Progenitor cell of endocrine pancreas (in vitro differentiated cells): ENCODE results near the gene C1orf226. TPM values are rescaled to one million over a fixed set of nuclear protein-coding genes. Genes with fewer than 3 reads are reported as not detected.
A peak's percentile ranks its signal among the peaks of the same experiment; 100 is the strongest.

Source experiments
- DNase-seq: peaks from one replicate; pipeline ENCODE4 v3.0.0; 2021; ENCODE audit warnings: low spot score; ENCODE audit not compliant: unreplicated experiment
- H3K27ac Mint-ChIP-seq: 2 replicates; pipeline ENCODE4 v1.8.0; 2021; ENCODE audit warnings: mild to moderate bottlenecking, moderate library complexity, mixed read lengths
- H3K27me3 Mint-ChIP-seq: 2 replicates; pipeline ENCODE4 v1.8.0; 2021; ENCODE audit warnings: mixed read lengths
- H3K36me3 Mint-ChIP-seq: 2 replicates; pipeline ENCODE4 v1.8.0; 2022; ENCODE audit warnings: mixed read lengths; ENCODE audit not compliant: insufficient read depth
- H3K4me1 Mint-ChIP-seq: 2 replicates; pipeline ENCODE4 v1.8.0; 2021; ENCODE audit warnings: low read depth, mixed read lengths
- H3K4me3 Mint-ChIP-seq: 2 replicates; pipeline ENCODE4 v1.8.0; 2021; ENCODE audit warnings: low read depth, mild to moderate bottlenecking, moderate library complexity, mixed read lengths
- H3K9me3 Mint-ChIP-seq: 2 replicates; pipeline ENCODE4 v1.8.0; 2021; ENCODE audit warnings: low read depth, mixed read lengths
- CTCF ChIP-seq: fragments of 200-600 bp; sonication (generic); IDR thresholded peaks from one replicate; pipeline ENCODE4 v1.5.0; 2021; ENCODE audit warnings: antibody characterized with exemption, mild to moderate bottlenecking; ENCODE audit not compliant: unreplicated experiment
- total RNA-seq: library from RNA; stranded (reverse); gene quantifications from 2 replicates; pipeline ENCODE4 v1.2.1, GENCODE V29; 2021

The C1orf226 gene
- total RNA-seq, 1 donor from 2014 or later, result 6.5 TPM

- DNase-seq, result no peak
- H3K27me3 Mint-ChIP-seq, result peaks cover 10% of the 10 kb centered on the region
- TF ChIP-seq CTCF, result no peak
- H3K36me3 Mint-ChIP-seq, result peaks cover 5% of the 10 kb centered on the region
- no peak overlapping the region for H3K4me3 Mint-ChIP-seq
- H3K4me1 Mint-ChIP-seq, result peaks cover 17% of the 10 kb centered on the region
- H3K9me3 Mint-ChIP-seq, result no peaks in the 10 kb centered on the region
- no peak overlapping the region for H3K27ac Mint-ChIP-seq
Measured at GRCh38 chr1:162353702-162354101, 27.8 kb upstream of the C1orf226 start.

- DNase-seq, result no peak
Measured at GRCh38 chr1:162357681-162358266, 23.8 kb upstream of the C1orf226 start.

GRCh38 chr1:162358928-162359327 is 22.6 kb upstream of the C1orf226 start:
- peaks cover 5% of the 10 kb centered on the region for H3K36me3 Mint-ChIP-seq
- no peaks in the 10 kb centered on the region for H3K9me3 Mint-ChIP-seq
- H3K4me3 Mint-ChIP-seq, result no peak overlapping the region
- H3K27ac Mint-ChIP-seq, result no peak overlapping the region
- no peak for DNase-seq
- H3K4me1 Mint-ChIP-seq, result peaks cover 2% of the 10 kb centered on the region
- no peak for TF ChIP-seq CTCF
- peaks cover 2% of the 10 kb centered on the region for H3K27me3 Mint-ChIP-seq

More at GRCh38 chr1:162357681-162358266, 23.8 kb upstream of the C1orf226 start:
- no peak overlapping the region for H3K27ac Mint-ChIP-seq
- peaks cover 5% of the 10 kb centered on the region for H3K36me3 Mint-ChIP-seq
- H3K4me3 Mint-ChIP-seq, result no peak overlapping the region
- TF ChIP-seq CTCF, result peak; percentile 62
- H3K9me3 Mint-ChIP-seq, result no peaks in the 10 kb centered on the region
- peaks cover 2% of the 10 kb centered on the region for H3K27me3 Mint-ChIP-seq
- H3K4me1 Mint-ChIP-seq, result peaks cover 2% of the 10 kb centered on the region

- TF ChIP-seq CTCF, result no peak
- Mint-ChIP-seq H3K27me3 (peaks cover 2% of the 10 kb centered on the region), H3K36me3 (peaks cover 5% of the 10 kb centered on the region), H3K4me1 (no peaks in the 10 kb centered on the region), H3K4me3 (no peak overlapping the region), H3K9me3 (no peaks in the 10 kb centered on the region), H3K27ac (no peak overlapping the region)
- DNase-seq, result no peak
Measured at GRCh38 chr1:162359523-162360236, 21.8 kb upstream of the C1orf226 start.

- DNase-seq, result no peak
- no peak for TF ChIP-seq CTCF
- peaks cover 5% of the 10 kb centered on the region for H3K36me3 Mint-ChIP-seq
- H3K9me3 Mint-ChIP-seq, result no peaks in the 10 kb centered on the region
- no peak overlapping the region for H3K4me3 Mint-ChIP-seq
- no peak overlapping the region for H3K27ac Mint-ChIP-seq
- no peaks in the 10 kb centered on the region for H3K4me1 Mint-ChIP-seq
- no peaks in the 10 kb centered on the region for H3K27me3 Mint-ChIP-seq
Measured at GRCh38 chr1:162360237-162360873, 21.2 kb upstream of the C1orf226 start.
